Sigmoid colon (tissue), 4 donors: ENCODE results near the gene RNASE13.

Experiments used
- EP300 ChIP-seq, 4 donors: sonication (generic); formaldehyde crosslinking; IDR thresholded peaks; one replicate each; pipeline ENCODE4 v1.6.1; 2017; ENCODE audit warnings: antibody characterized with exemption in 4 of 4
- POLR2A ChIP-seq, 2 donors: fragments of 450-650 bp; IDR thresholded peaks; one replicate each; pipeline ENCODE4 v1.6.1; 2016; ENCODE audit warnings: antibody characterized with exemption in 2 of 2, mild to moderate bottlenecking in 2 of 2, moderate library complexity in 2 of 2
- TF ChIP-seq, protein P1 (sequence below), 4 experiments: fragments of 450-650 bp in 3 of 4; fragments of 200-600 bp in 1 of 4; IDR thresholded peaks; one replicate each; pipeline ENCODE4 v1.5.1; 2016 to 2019; ENCODE audit warnings: antibody characterized with exemption in 4 of 4, mild to moderate bottlenecking in 3 of 4, moderate library complexity in 2 of 4

DNA sequence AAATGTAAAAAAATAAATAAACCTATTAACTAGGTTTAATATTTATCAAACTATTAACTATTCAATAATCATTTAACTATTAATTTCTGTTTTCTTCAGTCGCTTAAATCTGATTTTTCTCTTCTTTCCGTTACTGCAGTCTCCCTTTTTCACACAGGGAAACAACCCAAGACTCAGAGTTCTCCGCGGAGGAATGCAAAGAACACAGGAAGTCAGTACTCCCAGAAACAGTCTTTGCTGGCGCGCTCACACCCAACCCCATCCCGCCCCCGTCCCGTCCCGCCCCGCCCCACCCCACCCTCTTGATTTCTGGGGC, 45.2 kb downstream of the RNASE13 start:
- TF ChIP-seq, protein P1, sequence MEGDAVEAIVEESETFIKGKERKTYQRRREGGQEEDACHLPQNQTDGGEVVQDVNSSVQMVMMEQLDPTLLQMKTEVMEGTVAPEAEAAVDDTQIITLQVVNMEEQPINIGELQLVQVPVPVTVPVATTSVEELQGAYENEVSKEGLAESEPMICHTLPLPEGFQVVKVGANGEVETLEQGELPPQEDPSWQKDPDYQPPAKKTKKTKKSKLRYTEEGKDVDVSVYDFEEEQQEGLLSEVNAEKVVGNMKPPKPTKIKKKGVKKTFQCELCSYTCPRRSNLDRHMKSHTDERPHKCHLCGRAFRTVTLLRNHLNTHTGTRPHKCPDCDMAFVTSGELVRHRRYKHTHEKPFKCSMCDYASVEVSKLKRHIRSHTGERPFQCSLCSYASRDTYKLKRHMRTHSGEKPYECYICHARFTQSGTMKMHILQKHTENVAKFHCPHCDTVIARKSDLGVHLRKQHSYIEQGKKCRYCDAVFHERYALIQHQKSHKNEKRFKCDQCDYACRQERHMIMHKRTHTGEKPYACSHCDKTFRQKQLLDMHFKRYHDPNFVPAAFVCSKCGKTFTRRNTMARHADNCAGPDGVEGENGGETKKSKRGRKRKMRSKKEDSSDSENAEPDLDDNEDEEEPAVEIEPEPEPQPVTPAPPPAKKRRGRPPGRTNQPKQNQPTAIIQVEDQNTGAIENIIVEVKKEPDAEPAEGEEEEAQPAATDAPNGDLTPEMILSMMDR (IDR thresholded peaks at IDR 0.05), result no peak
- TF ChIP-seq EP300 (IDR thresholded peaks at IDR 0.05) (no peak), POLR2A (IDR thresholded peaks at IDR 0.05) (no peak)
